Keratinocyte (primary cell): ENCODE measurements around the gene MED9. TPM values are rescaled to one million over a fixed set of nuclear protein-coding genes. Genes with fewer than 3 reads are reported as not detected.

Experiments
- DNase-seq: peaks from one replicate; pipeline ENCODE4 v3.0.0-alpha.2; 2011; ENCODE audit warnings: low read depth, missing footprints, low spot score
- FAIRE-seq: peaks from 2 replicates; lab custom pipeline; 2011; peaks lifted over from hg19 to GRCh38; lab: Jason Lieb, UNC
- H2AFZ ChIP-seq: 2 replicates; pipeline ENCODE4 v1.6.0; 2012; ENCODE audit warnings: low read length, control low read depth, inconsistent platforms; ENCODE audit not compliant: control insufficient read depth
- H3K27ac ChIP-seq: 2 replicates; pipeline ENCODE4 v1.5.1; 2011; ENCODE audit warnings: low read length; ENCODE audit not compliant: control insufficient read depth, insufficient read depth
- H3K27me3 ChIP-seq: 3 replicates; pipeline ENCODE4 v1.6.0; 2011; ENCODE audit warnings: low read length; ENCODE audit not compliant: control insufficient read depth, insufficient read depth; ENCODE audit errors: extremely low read depth
- H3K36me3 ChIP-seq, 2 experiments: 2 replicates in 1 of 2; 3 replicates in 1 of 2; pipeline ENCODE4 v1.5.1; 2011; ENCODE audit warnings: low read length in 2 of 2, mild to moderate bottlenecking in 1 of 2; ENCODE audit not compliant: control insufficient read depth in 2 of 2, insufficient read depth in 2 of 2; ENCODE audit errors: extremely low read depth in 1 of 2
- H3K4me1 ChIP-seq: 3 replicates; pipeline ENCODE4 v1.5.1; 2011; ENCODE audit warnings: low read length; ENCODE audit not compliant: control insufficient read depth, insufficient read depth; ENCODE audit errors: extremely low read depth
- H3K4me2 ChIP-seq: 3 replicates; pipeline ENCODE4 v1.6.0; 2011; ENCODE audit warnings: low read depth, low read length; ENCODE audit not compliant: control insufficient read depth, insufficient read depth; ENCODE audit errors: extremely low read depth
- H3K4me3 ChIP-seq, 3 experiments: fragments of 200-600 bp in 1 of 3; sonication (generic) in 1 of 3; 2 replicates in 2 of 3; 3 replicates in 1 of 3; pipeline ENCODE4 v1.5.1; 2011 to 2016; ENCODE audit warnings: low read length in 3 of 3, mild to moderate bottlenecking in 3 of 3, control low read depth in 2 of 3, inconsistent platforms in 1 of 3, low read depth in 1 of 3, mixed read lengths in 1 of 3, mixed run types in 1 of 3, moderate library complexity in 1 of 3; ENCODE audit not compliant: control insufficient read depth in 2 of 3, insufficient read depth in 2 of 3; ENCODE audit errors: extremely low read depth in 1 of 3
- H3K79me2 ChIP-seq: 2 replicates; pipeline ENCODE4 v1.6.0; 2012; ENCODE audit warnings: low read length; ENCODE audit not compliant: control insufficient read depth, insufficient read depth
- H3K9ac ChIP-seq: 3 replicates; pipeline ENCODE4 v1.6.0; 2011; ENCODE audit warnings: low read length; ENCODE audit not compliant: control insufficient read depth, insufficient read depth; ENCODE audit errors: extremely low read depth
- H3K9me1 ChIP-seq: 3 replicates; pipeline ENCODE4 v1.6.0; 2011; ENCODE audit warnings: low read length; ENCODE audit not compliant: control insufficient read depth, insufficient read depth; ENCODE audit errors: extremely low read depth
- H3K9me3 ChIP-seq: 2 replicates; pipeline ENCODE4 v1.5.1; 2012; ENCODE audit warnings: low read depth, low read length; ENCODE audit not compliant: control insufficient read depth
- H4K20me1 ChIP-seq: 3 replicates; pipeline ENCODE4 v1.6.0; 2011; ENCODE audit warnings: low read length; ENCODE audit not compliant: control insufficient read depth, insufficient read depth; ENCODE audit errors: extremely low read depth
- EZH2 ChIP-seq: IDR thresholded peaks from one replicate; pipeline ENCODE4 v1.6.1; 2012; ENCODE audit warnings: inconsistent platforms, mild to moderate bottlenecking, low read length, moderate library complexity
- dilution Hi-C: fragments of 300-500 bp; cut with MboI; formaldehyde crosslinking; loops from one replicate; pipeline ENCODE4 v1.7.0; 2020; ENCODE audit warnings: low sequenced_read_pairs; ENCODE audit not compliant: extremely low pct_ligation_motif_present
- polyA plus RNA-seq, 5 experiments: library from polyadenylated mRNA; depleted of rRNA in 3 of 5; stranded (reverse) in 3 of 5; stranded (forward) in 1 of 5; unstranded in 1 of 5; fragments of >200 nt; gene quantifications; 1 replicate in 1 of 5; 2 replicates in 3 of 5; 3 replicates in 1 of 5; pipeline versions ENCODE4 v1.2.1 to v1.2.3, GENCODE V29; 2011 to 2012; ENCODE audit warnings: missing spikeins in 2 of 5, low read depth in 1 of 5, low replicate concordance in 1 of 5
- TF ChIP-seq, protein P1 (sequence below), 3 experiments: IDR thresholded peaks in 1 of 3; conservative IDR thresholded peaks in 1 of 3; optimal IDR thresholded peaks in 1 of 3; 2 replicates in 2 of 3; 3 replicates in 1 of 3; pipeline versions ENCODE3 to v1.5.1; 2011; ENCODE audit warnings: low read length in 3 of 3, mild to moderate bottlenecking in 3 of 3, moderate library complexity in 2 of 3, control low read depth in 1 of 3, inconsistent platforms in 1 of 3; ENCODE audit not compliant: insufficient read depth in 2 of 3; ENCODE audit errors: extremely low read depth in 1 of 3

The MED9 gene
- polyA plus RNA-seq, 1 donor (not counting 4 experiments of a cell fraction or from before 2014, with no cell fraction given) = 6.9 TPM

- Histone ChIP-seq H3K27ac (no peak overlapping the region), H3K4me2 (no peak overlapping the region)
Measured at GRCh38 chr17:17448723-17449122, 28.1 kb upstream of the MED9 start.

GRCh38 chr17:17453088-17453487 lies 23.7 kb upstream of the MED9 start:
- no peaks in the 10 kb centered on the region for H3K4me1 ChIP-seq
- no peaks in the 10 kb centered on the region for H3K79me2 ChIP-seq
- DNase-seq = no peak
- no peak for FAIRE-seq
- dilution Hi-C loops = no loop called here
- no peak overlapping the region for H3K4me2 ChIP-seq
- H3K27ac ChIP-seq = no peak overlapping the region
- H3K9me1 ChIP-seq = no peaks in the 10 kb centered on the region
- no peaks in the 10 kb centered on the region for H3K9me3 ChIP-seq
- H2AFZ ChIP-seq = no peak overlapping the region
- H3K9ac ChIP-seq = no peak overlapping the region
- H4K20me1 ChIP-seq = no peaks in the 10 kb centered on the region
- H3K4me3 ChIP-seq = no peak overlapping the region
- H3K27me3 ChIP-seq = peaks cover 33% of the 10 kb centered on the region
- H3K36me3 ChIP-seq = no peaks in the 10 kb centered on the region
- TF ChIP-seq, protein P1, sequence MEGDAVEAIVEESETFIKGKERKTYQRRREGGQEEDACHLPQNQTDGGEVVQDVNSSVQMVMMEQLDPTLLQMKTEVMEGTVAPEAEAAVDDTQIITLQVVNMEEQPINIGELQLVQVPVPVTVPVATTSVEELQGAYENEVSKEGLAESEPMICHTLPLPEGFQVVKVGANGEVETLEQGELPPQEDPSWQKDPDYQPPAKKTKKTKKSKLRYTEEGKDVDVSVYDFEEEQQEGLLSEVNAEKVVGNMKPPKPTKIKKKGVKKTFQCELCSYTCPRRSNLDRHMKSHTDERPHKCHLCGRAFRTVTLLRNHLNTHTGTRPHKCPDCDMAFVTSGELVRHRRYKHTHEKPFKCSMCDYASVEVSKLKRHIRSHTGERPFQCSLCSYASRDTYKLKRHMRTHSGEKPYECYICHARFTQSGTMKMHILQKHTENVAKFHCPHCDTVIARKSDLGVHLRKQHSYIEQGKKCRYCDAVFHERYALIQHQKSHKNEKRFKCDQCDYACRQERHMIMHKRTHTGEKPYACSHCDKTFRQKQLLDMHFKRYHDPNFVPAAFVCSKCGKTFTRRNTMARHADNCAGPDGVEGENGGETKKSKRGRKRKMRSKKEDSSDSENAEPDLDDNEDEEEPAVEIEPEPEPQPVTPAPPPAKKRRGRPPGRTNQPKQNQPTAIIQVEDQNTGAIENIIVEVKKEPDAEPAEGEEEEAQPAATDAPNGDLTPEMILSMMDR (optimal IDR thresholded peaks at IDR 0.05 in 1 of 3, IDR thresholded peaks at IDR 0.05 in 1 of 3, conservative IDR thresholded peaks at IDR 0.05 in 1 of 3; ENCODE audit: extremely low read depth in 1 of 3, insufficient read depth in 2 of 3, low read length in 3 of 3) = no peak
- no peak for TF ChIP-seq EZH2

More at GRCh38 chr17:17448723-17449122, 28.1 kb upstream of the MED9 start:
- Histone ChIP-seq H3K36me3 (no peaks in the 10 kb centered on the region), H3K79me2 (no peaks in the 10 kb centered on the region), H3K4me3 (no peak overlapping the region), H2AFZ (no peak overlapping the region), H3K9ac (no peak overlapping the region), H3K27me3 (peaks cover 24% of the 10 kb centered on the region), H4K20me1 (peaks cover 4% of the 10 kb centered on the region), H3K9me1 (no peaks in the 10 kb centered on the region), H3K4me1 (no peaks in the 10 kb centered on the region), H3K9me3 (no peaks in the 10 kb centered on the region)
- dilution Hi-C loops = no loop called here
- DNase-seq = no peak
- no peak for FAIRE-seq
- TF ChIP-seq EZH2 = no peak
- TF ChIP-seq, protein P1 (optimal IDR thresholded peaks at IDR 0.05 in 1 of 3, IDR thresholded peaks at IDR 0.05 in 1 of 3, conservative IDR thresholded peaks at IDR 0.05 in 1 of 3; ENCODE audit: extremely low read depth in 1 of 3, insufficient read depth in 2 of 3, low read length in 3 of 3) = no peak
